Subcutaneous adipose tissue (tissue), 4 donors: Measurements from ENCODE around the gene CPM. TPM values are rescaled to one million over a fixed set of nuclear protein-coding genes. Genes with fewer than 3 reads are reported as not detected.

Source experiments
- CTCF ChIP-seq: fragments of 450-650 bp; IDR thresholded peaks from one replicate; pipeline ENCODE4 v1.5.1; 2016; ENCODE audit warnings: low read depth, mild to moderate bottlenecking, control low read depth, antibody characterized with exemption, moderate library complexity
- total RNA-seq, 4 donors: library from RNA; depleted of rRNA; stranded (reverse); fragments of >200 nt; gene quantifications; one replicate each; pipeline ENCODE4 v1.1.0, GENCODE V29; 2016

The CPM gene
- total RNA-seq, 4 donors from 2014 or later = 886 to 1,559 (median 1,151) TPM

GRCh38 chr12:68919581-68920239, 13.3 kb downstream of the CPM start:
- no peak for TF ChIP-seq CTCF

- TF ChIP-seq CTCF = no peak
Measured at GRCh38 chr12:68918960-68919359, 14.0 kb downstream of the CPM start.

- no peak for TF ChIP-seq CTCF
Measured at GRCh38 chr12:68915055-68915454, 17.9 kb downstream of the CPM start.

- TF ChIP-seq CTCF = no peak
Measured at GRCh38 chr12:68913682-68914081, 19.3 kb downstream of the CPM start.

GRCh38 chr12:68912916-68913315, 20.1 kb downstream of the CPM start:
- no peak for TF ChIP-seq CTCF

- TF ChIP-seq CTCF = no peak
Measured at GRCh38 chr12:68911197-68911718, 21.7 kb downstream of the CPM start.

- no peak for TF ChIP-seq CTCF
Measured at GRCh38 chr12:68910128-68910527, 22.8 kb downstream of the CPM start.
